HG03103 (cell line): ENCODE results near the gene NFXL1.
"Not testable (repeated sequence)": the region's sequence is repeated elsewhere in the genome, so short reads cannot be mapped to it uniquely, and the experiment has no call there.

Experiments used
- ATAC-seq: cut with Tn5 transposase; IDR thresholded peaks from one replicate; pipeline ENCODE4 v1.9.1; 2021; ENCODE audit warnings: low read depth; ENCODE audit not compliant: unreplicated experiment

Gene NFXL1

GRCh38 chr4:47914220-47914925, at the start of gene NFXL1:
Gene NFXL1 (minus strand): TSS chr4:47914583. CDS start chr4:47914203, 380 bp downstream.
- peak; percentile 97 for ATAC-seq

GRCh38 chr4:47954677-47955076, 40.3 kb upstream of the NFXL1 start:
- ATAC-seq, result no peak

GRCh38 chr4:47954245-47954644, 39.9 kb upstream of the NFXL1 start:
- no peak for ATAC-seq

- ATAC-seq, result no peak
These were observed 31.7 kb upstream of the NFXL1 start for GRCh38 chr4:47945930-47946726.

- ATAC-seq, result no peak
These were observed 27.9 kb upstream of the NFXL1 start for GRCh38 chr4:47942081-47942819.

GRCh38 chr4:47939456-47939855, 25.1 kb upstream of the NFXL1 start:
- ATAC-seq, result no peak

- no peak for ATAC-seq
These were observed 22.0 kb upstream of the NFXL1 start for GRCh38 chr4:47936336-47936735.

GRCh38 chr4:47933840-47934239, 19.5 kb upstream of the NFXL1 start:
- ATAC-seq, result peak; percentile 51

- no peak for ATAC-seq
These were observed 16.8 kb upstream of the NFXL1 start for GRCh38 chr4:47930971-47931804.

GRCh38 chr4:47929682-47930201, 15.4 kb upstream of the NFXL1 start:
- no peak for ATAC-seq

- peak; percentile 80 for ATAC-seq
These were observed 12.4 kb upstream of the NFXL1 start for GRCh38 chr4:47926667-47927258.

GRCh38 chr4:47923261-47923608, 8.9 kb upstream of the NFXL1 start:
- not testable (repeated sequence) for ATAC-seq

- ATAC-seq, result not testable (repeated sequence)
These were observed 8.3 kb upstream of the NFXL1 start for GRCh38 chr4:47922436-47923260.

GRCh38 chr4:47917163-47917562, 2.8 kb upstream of the NFXL1 start:
- ATAC-seq, result not testable (repeated sequence)

GRCh38 chr4:47915378-47915777, 995 bp upstream of the NFXL1 start:
- ATAC-seq, result no peak

GRCh38 chr4:47914926-47915237, 499 bp upstream of the NFXL1 start:
- no peak for ATAC-seq

- ATAC-seq, result peak; percentile 10
These were observed 543 bp downstream of the NFXL1 start for GRCh38 chr4:47913861-47914219.

- ATAC-seq, result no peak
These were observed 1.1 kb downstream of the NFXL1 start for GRCh38 chr4:47913330-47913729.

GRCh38 chr4:47907089-47907646, 7.2 kb downstream of the NFXL1 start:
- ATAC-seq, result no peak
